Erythroblast (primary cell): ENCODE results near the gene RAB12.
"Not testable (repeated sequence)": the region's sequence is repeated elsewhere in the genome, so short reads cannot be mapped to it uniquely, and the experiment has no call there.

Source experiments
- GATA1 ChIP-seq: IDR thresholded peaks from 2 replicates; pipeline ENCODE4 v1.6.1; 2011; ENCODE audit warnings: low read depth, mild to moderate bottlenecking, control low read depth, low read length, moderate library complexity
- POLR2A ChIP-seq: IDR thresholded peaks from 2 replicates; pipeline ENCODE4 v1.6.1; 2011; ENCODE audit warnings: mild to moderate bottlenecking, low read length

- not testable (repeated sequence) for TF ChIP-seq POLR2A, GATA1
These were observed 42.4 kb downstream of the RAB12 start for GRCh38 chr18:8651478-8652261.
